WTC11 (cell line): ENCODE results near the gene AKAP3. TPM values are rescaled to one million over a fixed set of nuclear protein-coding genes. Genes with fewer than 3 reads are reported as not detected.

ENCODE experiments used
- ATAC-seq: fragments of 200-7000 bp; cut with Tn5 transposase; 2 replicates; pipeline ENCODE4 v1.10.0; 2021; ENCODE audit warnings: mild to moderate bottlenecking, moderate library complexity
- CTCF ChIA-PET: fragments of 300-600 bp; sonication (Branson Sonifier 250); formaldehyde crosslinking; loops from one replicate; lab custom pipeline; 2021; ENCODE audit warnings: antibody characterized with exemption; lab: Charles Lee
- POLR2A ChIA-PET: fragments of 350-600 bp; sonication (Branson Sonifier 250); formaldehyde crosslinking; loops from one replicate; lab custom pipeline; 2021; ENCODE audit warnings: antibody characterized with exemption; lab: Charles Lee
- DNase-seq: peaks from one replicate; pipeline ENCODE4 v3.0.0; 2021; ENCODE audit warnings: low spot score
- H3K27ac Mint-ChIP-seq: 2 replicates; pipeline ENCODE4 v1.8.0; 2021; ENCODE audit warnings: mixed read lengths
- H3K27me3 Mint-ChIP-seq: 2 replicates; pipeline ENCODE4 v1.8.0; 2021; ENCODE audit warnings: low read depth, mild to moderate bottlenecking, moderate library complexity, mixed read lengths
- H3K36me3 Mint-ChIP-seq: 2 replicates; pipeline ENCODE4 v1.8.0; 2021; ENCODE audit warnings: mixed read lengths
- H3K4me1 Mint-ChIP-seq: 2 replicates; pipeline ENCODE4 v1.8.0; 2022; ENCODE audit warnings: mixed read lengths
- H3K4me3 Mint-ChIP-seq: 2 replicates; pipeline ENCODE4 v1.8.0; 2021; ENCODE audit warnings: mild to moderate bottlenecking, moderate library complexity, mixed read lengths
- H3K9me3 Mint-ChIP-seq: 2 replicates; pipeline ENCODE4 v1.8.0; 2021; ENCODE audit warnings: mixed read lengths
- CBFB ChIP-seq: sonication (generic); formaldehyde crosslinking; IDR thresholded peaks from 2 replicates; pipeline ENCODE4 v1.8.1; 2022; ENCODE audit warnings: mild to moderate bottlenecking, low read depth, missing genetic modification reagents
- FOXK1 ChIP-seq: sonication (generic); formaldehyde crosslinking; IDR thresholded peaks from 2 replicates; pipeline ENCODE4 v1.8.0; 2022; ENCODE audit warnings: mild to moderate bottlenecking, moderate library complexity, missing genetic modification reagents
- GRHL2 ChIP-seq: fragments of 250-450 bp; sonication (Bioruptor Pico); IDR thresholded peaks from 2 replicates; pipeline ENCODE4 v1.8.0; 2022; ENCODE audit warnings: mild to moderate bottlenecking, moderate library complexity; ENCODE audit not compliant: insufficient replicate concordance, severe bottlenecking
- HMGA2 ChIP-seq: fragments of 250-450 bp; sonication (Bioruptor Pico); IDR thresholded peaks from 2 replicates; pipeline ENCODE4 v1.4.0; 2021; ENCODE audit warnings: mild to moderate bottlenecking, moderate library complexity
- IRF2 ChIP-seq: sonication (generic); formaldehyde crosslinking; IDR thresholded peaks from 2 replicates; pipeline ENCODE4 v1.8.0; 2022; ENCODE audit warnings: low read depth, missing genetic modification reagents, borderline replicate concordance
- JAZF1 ChIP-seq: fragments of 250-450 bp; sonication (Bioruptor Pico); IDR thresholded peaks from 2 replicates; pipeline ENCODE4 v1.9.0; 2021; ENCODE audit warnings: moderate library complexity, mild to moderate bottlenecking, inconsistent platforms
- MYBL2 ChIP-seq: sonication (generic); formaldehyde crosslinking; IDR thresholded peaks from 2 replicates; pipeline ENCODE4 v1.8.1; 2023; ENCODE audit warnings: mild to moderate bottlenecking, moderate library complexity, missing genetic modification reagents
- NFYB ChIP-seq: sonication (generic); formaldehyde crosslinking; conservative IDR thresholded peaks from 2 replicates; pipeline ENCODE4 v1.8.0; 2022; ENCODE audit warnings: low read depth, missing genetic modification reagents
- NR1H2 ChIP-seq: sonication (generic); formaldehyde crosslinking; IDR thresholded peaks from 2 replicates; pipeline ENCODE4 v1.9.0; 2021; ENCODE audit warnings: mild to moderate bottlenecking, moderate library complexity, missing genetic modification reagents
- OVOL2 ChIP-seq: fragments of 250-450 bp; sonication (Bioruptor Pico); IDR thresholded peaks from 2 replicates; pipeline ENCODE4 v1.9.0; 2021; ENCODE audit warnings: mild to moderate bottlenecking, borderline replicate concordance
- RORB ChIP-seq: fragments of 250-450 bp; sonication (Bioruptor Pico); IDR thresholded peaks from 2 replicates; pipeline ENCODE4 v1.9.0; 2021; ENCODE audit warnings: mild to moderate bottlenecking
- TEAD4 ChIP-seq: sonication (generic); formaldehyde crosslinking; IDR thresholded peaks from 2 replicates; pipeline ENCODE4 v1.8.0; 2022; ENCODE audit warnings: mild to moderate bottlenecking, missing genetic modification reagents
- TP53 ChIP-seq: sonication (generic); formaldehyde crosslinking; IDR thresholded peaks from 2 replicates; pipeline ENCODE4 v1.8.1; 2023; ENCODE audit warnings: mild to moderate bottlenecking, missing genetic modification reagents
- ZNF121 ChIP-seq: sonication (generic); formaldehyde crosslinking; IDR thresholded peaks from 2 replicates; pipeline ENCODE4 v1.8.0; 2023; ENCODE audit warnings: missing genetic modification reagents
- ZNF138 ChIP-seq: sonication (generic); formaldehyde crosslinking; conservative IDR thresholded peaks from 2 replicates; pipeline ENCODE4 v1.8.1; 2022; ENCODE audit warnings: mild to moderate bottlenecking, moderate library complexity, missing genetic modification reagents
- ZNF396 ChIP-seq: fragments of 250-450 bp; sonication (Bioruptor Pico); IDR thresholded peaks from 2 replicates; pipeline ENCODE4 v1.8.0; 2021; ENCODE audit warnings: mild to moderate bottlenecking, moderate library complexity, borderline replicate concordance
- ZNF416 ChIP-seq: fragments of 250-450 bp; sonication (Bioruptor Pico); IDR thresholded peaks from 2 replicates; pipeline ENCODE4 v1.9.0; 2021; ENCODE audit warnings: mild to moderate bottlenecking, inconsistent platforms
- total RNA-seq: library from RNA; stranded (reverse); gene quantifications from 3 replicates; pipeline ENCODE4 v1.2.3, GENCODE V29; 2021
- TF ChIP-seq, protein P1 (sequence below): sonication (generic); formaldehyde crosslinking; IDR thresholded peaks from 2 replicates; pipeline ENCODE4 v1.8.1; 2023; ENCODE audit warnings: mild to moderate bottlenecking, missing genetic modification reagents
- TF ChIP-seq, protein P2 (sequence below): sonication (generic); formaldehyde crosslinking; IDR thresholded peaks from 2 replicates; pipeline ENCODE4 v1.8.1; 2022; ENCODE audit warnings: low read depth, mild to moderate bottlenecking, moderate library complexity, missing genetic modification reagents, borderline replicate concordance
- TF ChIP-seq, protein P3 (sequence below): fragments of 250-450 bp; sonication (Bioruptor Pico); IDR thresholded peaks from 2 replicates; pipeline ENCODE4 v2.1.2; 2022; ENCODE audit warnings: mild to moderate bottlenecking, moderate library complexity
- TF ChIP-seq, protein P4 (sequence below): sonication (generic); formaldehyde crosslinking; IDR thresholded peaks from 2 replicates; pipeline ENCODE4 v1.8.0; 2023; ENCODE audit warnings: missing genetic modification reagents, mild to moderate bottlenecking, borderline replicate concordance
- TF ChIP-seq, protein P5 (sequence below): sonication (generic); formaldehyde crosslinking; IDR thresholded peaks from 2 replicates; pipeline ENCODE4 v1.8.1; 2022; ENCODE audit warnings: mild to moderate bottlenecking, missing genetic modification reagents, moderate library complexity, borderline replicate concordance
- TF ChIP-seq, protein P6 (sequence below): sonication (generic); formaldehyde crosslinking; IDR thresholded peaks from 2 replicates; pipeline ENCODE4 v1.8.1; 2022; ENCODE audit warnings: mild to moderate bottlenecking, moderate library complexity, missing genetic modification reagents

The AKAP3 gene
- total RNA-seq, 1 experiment from 2014 or later = 1.9 TPM

DNA sequence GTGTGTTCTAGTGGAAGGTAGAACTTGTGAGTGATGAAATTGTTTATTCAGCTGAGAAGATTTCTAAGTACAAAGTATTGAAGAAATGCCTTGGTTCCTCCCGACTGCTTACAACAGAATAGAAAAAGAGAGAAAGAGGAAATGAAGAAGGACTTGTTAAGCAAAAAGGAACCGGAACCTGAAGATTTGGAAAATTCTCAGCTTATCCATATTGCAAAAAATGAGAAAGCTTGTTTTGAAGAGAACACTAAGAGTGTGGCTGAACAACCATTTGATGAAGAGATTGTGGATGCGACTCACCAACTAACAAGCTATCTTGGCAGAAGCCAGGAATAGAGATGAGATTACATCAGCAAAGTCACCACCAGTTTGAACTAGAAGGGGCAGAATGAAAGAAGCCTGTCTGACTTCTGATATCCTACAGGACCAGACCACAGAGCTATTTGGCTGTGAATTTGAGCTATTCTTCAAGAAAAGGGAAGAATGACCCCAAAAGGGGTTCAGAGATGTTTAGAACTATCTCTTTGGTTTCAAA, 15.2 kb upstream of the AKAP3 start:
- Mint-ChIP-seq H3K27me3 (no peaks in the 10 kb centered on the region), H3K4me3 (no peak overlapping the region), H3K36me3 (peaks cover 60% of the 10 kb centered on the region), H3K4me1 (no peaks in the 10 kb centered on the region), H3K27ac (no peak overlapping the region), H3K9me3 (peaks cover 9% of the 10 kb centered on the region)
- ATAC-seq (no peak), DNase-seq (no peak)
- ChIA-PET CTCF (no interaction called here), POLR2A (no interaction called here)
- TF ChIP-seq JAZF1 (CRISPR knock-in tag) (no peak), IRF2 (CRISPR knock-in tag) (no peak), ZNF416 (CRISPR knock-in tag) (no peak), ZNF138 (CRISPR knock-in tag) (no peak), OVOL2 (CRISPR knock-in tag) (no peak), TP53 (CRISPR knock-in tag) (no peak), NR1H2 (CRISPR knock-in tag) (no peak), ZNF121 (CRISPR knock-in tag) (no peak)
- TF ChIP-seq, protein P1, sequence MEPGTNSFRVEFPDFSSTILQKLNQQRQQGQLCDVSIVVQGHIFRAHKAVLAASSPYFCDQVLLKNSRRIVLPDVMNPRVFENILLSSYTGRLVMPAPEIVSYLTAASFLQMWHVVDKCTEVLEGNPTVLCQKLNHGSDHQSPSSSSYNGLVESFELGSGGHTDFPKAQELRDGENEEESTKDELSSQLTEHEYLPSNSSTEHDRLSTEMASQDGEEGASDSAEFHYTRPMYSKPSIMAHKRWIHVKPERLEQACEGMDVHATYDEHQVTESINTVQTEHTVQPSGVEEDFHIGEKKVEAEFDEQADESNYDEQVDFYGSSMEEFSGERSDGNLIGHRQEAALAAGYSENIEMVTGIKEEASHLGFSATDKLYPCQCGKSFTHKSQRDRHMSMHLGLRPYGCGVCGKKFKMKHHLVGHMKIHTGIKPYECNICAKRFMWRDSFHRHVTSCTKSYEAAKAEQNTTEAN (CRISPR knock-in tag) = no peak

DNA sequence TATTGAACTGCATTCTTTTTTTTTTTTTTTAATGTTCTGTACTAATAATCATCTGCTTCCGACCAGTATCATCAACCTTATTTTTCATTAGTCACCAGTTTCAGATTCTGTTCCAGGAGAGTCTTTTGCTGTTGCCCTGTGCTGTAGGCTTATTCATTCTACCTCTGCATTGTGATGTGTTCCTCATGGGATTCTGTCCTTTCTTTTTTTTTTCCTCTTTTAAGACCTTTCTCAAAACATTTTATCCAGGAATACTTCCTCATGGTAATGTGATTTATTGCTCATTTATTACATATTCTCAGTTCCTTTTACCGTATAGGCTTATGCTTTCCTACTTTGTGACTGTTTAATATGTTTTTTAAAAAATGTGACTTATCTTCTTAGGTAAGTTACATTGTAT, 4.8 kb upstream of the AKAP3 start:
- Mint-ChIP-seq H3K4me3 (no peak overlapping the region), H3K36me3 (peaks cover 26% of the 10 kb centered on the region), H3K4me1 (peaks cover 27% of the 10 kb centered on the region), H3K27me3 (no peaks in the 10 kb centered on the region), H3K9me3 (no peaks in the 10 kb centered on the region), H3K27ac (peak overlapping the region; percentile 28; the same call in 1 of the 2 replicates)
- ChIA-PET POLR2A (no interaction called here), CTCF (no interaction called here)
- DNase-seq (no peak), ATAC-seq (no peak)
- TF ChIP-seq, protein P2, sequence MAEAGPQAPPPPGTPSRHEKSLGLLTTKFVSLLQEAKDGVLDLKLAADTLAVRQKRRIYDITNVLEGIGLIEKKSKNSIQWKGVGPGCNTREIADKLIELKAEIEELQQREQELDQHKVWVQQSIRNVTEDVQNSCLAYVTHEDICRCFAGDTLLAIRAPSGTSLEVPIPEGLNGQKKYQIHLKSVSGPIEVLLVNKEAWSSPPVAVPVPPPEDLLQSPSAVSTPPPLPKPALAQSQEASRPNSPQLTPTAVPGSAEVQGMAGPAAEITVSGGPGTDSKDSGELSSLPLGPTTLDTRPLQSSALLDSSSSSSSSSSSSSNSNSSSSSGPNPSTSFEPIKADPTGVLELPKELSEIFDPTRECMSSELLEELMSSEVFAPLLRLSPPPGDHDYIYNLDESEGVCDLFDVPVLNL = no peak
- TF ChIP-seq CBFB (CRISPR knock-in tag) (no peak), GRHL2 (CRISPR knock-in tag) (no peak), RORB (CRISPR knock-in tag) (no peak)
- TF ChIP-seq, protein P3, sequence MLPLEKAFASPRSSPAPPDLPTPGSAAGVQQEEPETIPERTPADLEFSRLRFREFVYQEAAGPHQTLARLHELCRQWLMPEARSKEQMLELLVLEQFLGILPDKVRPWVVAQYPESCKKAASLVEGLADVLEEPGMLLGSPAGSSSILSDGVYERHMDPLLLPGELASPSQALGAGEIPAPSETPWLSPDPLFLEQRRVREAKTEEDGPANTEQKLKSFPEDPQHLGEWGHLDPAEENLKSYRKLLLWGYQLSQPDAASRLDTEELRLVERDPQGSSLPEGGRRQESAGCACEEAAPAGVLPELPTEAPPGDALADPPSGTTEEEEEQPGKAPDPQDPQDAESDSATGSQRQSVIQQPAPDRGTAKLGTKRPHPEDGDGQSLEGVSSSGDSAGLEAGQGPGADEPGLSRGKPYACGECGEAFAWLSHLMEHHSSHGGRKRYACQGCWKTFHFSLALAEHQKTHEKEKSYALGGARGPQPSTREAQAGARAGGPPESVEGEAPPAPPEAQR = no peak

DNA sequence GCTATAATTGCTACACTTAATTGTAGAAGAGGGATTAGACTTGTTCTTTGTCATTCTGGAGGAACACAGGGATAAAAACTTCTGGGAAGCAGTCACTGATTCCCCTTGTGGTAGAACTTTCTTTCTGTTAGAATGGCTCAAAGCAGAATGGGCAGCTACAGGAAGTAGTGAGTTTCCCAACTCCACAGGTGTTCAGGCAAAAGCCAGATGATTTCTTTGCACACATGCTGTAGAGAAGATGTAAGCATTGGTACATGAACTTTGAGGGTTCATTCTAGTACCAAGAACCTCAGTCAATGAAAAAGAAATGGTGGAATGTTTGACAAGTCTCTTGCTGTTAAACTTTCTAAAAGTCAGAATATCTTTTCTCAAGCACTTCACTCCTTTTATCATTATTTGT, 4.4 kb upstream of the AKAP3 start:
- ATAC-seq (no peak; the same call in 1 of the 2 replicates), DNase-seq (no peak)
- CTCF ChIA-PET = no interaction called here

More for the DNA sequence above, 4.4 kb upstream of the AKAP3 start:
- Mint-ChIP-seq H3K27ac (peak overlapping the region; percentile 28; the same call in 1 of the 2 replicates), H3K9me3 (no peaks in the 10 kb centered on the region), H3K4me1 (peaks cover 27% of the 10 kb centered on the region), H3K27me3 (no peaks in the 10 kb centered on the region), H3K36me3 (peaks cover 24% of the 10 kb centered on the region), H3K4me3 (no peak overlapping the region)
- TF ChIP-seq, protein P4, sequence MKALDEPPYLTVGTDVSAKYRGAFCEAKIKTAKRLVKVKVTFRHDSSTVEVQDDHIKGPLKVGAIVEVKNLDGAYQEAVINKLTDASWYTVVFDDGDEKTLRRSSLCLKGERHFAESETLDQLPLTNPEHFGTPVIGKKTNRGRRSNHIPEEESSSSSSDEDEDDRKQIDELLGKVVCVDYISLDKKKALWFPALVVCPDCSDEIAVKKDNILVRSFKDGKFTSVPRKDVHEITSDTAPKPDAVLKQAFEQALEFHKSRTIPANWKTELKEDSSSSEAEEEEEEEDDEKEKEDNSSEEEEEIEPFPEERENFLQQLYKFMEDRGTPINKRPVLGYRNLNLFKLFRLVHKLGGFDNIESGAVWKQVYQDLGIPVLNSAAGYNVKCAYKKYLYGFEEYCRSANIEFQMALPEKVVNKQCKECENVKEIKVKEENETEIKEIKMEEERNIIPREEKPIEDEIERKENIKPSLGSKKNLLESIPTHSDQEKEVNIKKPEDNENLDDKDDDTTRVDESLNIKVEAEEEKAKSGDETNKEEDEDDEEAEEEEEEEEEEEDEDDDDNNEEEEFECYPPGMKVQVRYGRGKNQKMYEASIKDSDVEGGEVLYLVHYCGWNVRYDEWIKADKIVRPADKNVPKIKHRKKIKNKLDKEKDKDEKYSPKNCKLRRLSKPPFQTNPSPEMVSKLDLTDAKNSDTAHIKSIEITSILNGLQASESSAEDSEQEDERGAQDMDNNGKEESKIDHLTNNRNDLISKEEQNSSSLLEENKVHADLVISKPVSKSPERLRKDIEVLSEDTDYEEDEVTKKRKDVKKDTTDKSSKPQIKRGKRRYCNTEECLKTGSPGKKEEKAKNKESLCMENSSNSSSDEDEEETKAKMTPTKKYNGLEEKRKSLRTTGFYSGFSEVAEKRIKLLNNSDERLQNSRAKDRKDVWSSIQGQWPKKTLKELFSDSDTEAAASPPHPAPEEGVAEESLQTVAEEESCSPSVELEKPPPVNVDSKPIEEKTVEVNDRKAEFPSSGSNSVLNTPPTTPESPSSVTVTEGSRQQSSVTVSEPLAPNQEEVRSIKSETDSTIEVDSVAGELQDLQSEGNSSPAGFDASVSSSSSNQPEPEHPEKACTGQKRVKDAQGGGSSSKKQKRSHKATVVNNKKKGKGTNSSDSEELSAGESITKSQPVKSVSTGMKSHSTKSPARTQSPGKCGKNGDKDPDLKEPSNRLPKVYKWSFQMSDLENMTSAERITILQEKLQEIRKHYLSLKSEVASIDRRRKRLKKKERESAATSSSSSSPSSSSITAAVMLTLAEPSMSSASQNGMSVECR (CRISPR knock-in tag) = no peak
- TF ChIP-seq HMGA2 (CRISPR knock-in tag) (no peak), MYBL2 (CRISPR knock-in tag) (no peak), ZNF396 (CRISPR knock-in tag) (no peak), NFYB (CRISPR knock-in tag) (no peak), FOXK1 (CRISPR knock-in tag) (no peak), CBFB (CRISPR knock-in tag) (no peak), TEAD4 (CRISPR knock-in tag) (no peak), RORB (CRISPR knock-in tag) (no peak)
- TF ChIP-seq, protein P5, sequence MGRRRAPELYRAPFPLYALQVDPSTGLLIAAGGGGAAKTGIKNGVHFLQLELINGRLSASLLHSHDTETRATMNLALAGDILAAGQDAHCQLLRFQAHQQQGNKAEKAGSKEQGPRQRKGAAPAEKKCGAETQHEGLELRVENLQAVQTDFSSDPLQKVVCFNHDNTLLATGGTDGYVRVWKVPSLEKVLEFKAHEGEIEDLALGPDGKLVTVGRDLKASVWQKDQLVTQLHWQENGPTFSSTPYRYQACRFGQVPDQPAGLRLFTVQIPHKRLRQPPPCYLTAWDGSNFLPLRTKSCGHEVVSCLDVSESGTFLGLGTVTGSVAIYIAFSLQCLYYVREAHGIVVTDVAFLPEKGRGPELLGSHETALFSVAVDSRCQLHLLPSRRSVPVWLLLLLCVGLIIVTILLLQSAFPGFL (CRISPR knock-in tag) = no peak
- TF ChIP-seq, protein P6, sequence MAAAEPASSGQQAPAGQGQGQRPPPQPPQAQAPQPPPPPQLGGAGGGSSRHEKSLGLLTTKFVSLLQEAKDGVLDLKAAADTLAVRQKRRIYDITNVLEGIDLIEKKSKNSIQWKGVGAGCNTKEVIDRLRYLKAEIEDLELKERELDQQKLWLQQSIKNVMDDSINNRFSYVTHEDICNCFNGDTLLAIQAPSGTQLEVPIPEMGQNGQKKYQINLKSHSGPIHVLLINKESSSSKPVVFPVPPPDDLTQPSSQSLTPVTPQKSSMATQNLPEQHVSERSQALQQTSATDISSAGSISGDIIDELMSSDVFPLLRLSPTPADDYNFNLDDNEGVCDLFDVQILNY = no peak
- POLR2A ChIA-PET = no interaction called here
